ENCODE results near the gene SRSF2.
"Not testable (repeated sequence)": the region's sequence is repeated elsewhere in the genome, so short reads cannot be mapped to it uniquely, and the experiment has no call there.

SRSF2 gene

GRCh38 chr17:76720211-76720610 is 16.9 kb downstream of the SRSF2 start:
- no peak for DNase-seq

GRCh38 chr17:76718516-76718915 is 18.6 kb downstream of the SRSF2 start:
- no peak for DNase-seq

DNA sequence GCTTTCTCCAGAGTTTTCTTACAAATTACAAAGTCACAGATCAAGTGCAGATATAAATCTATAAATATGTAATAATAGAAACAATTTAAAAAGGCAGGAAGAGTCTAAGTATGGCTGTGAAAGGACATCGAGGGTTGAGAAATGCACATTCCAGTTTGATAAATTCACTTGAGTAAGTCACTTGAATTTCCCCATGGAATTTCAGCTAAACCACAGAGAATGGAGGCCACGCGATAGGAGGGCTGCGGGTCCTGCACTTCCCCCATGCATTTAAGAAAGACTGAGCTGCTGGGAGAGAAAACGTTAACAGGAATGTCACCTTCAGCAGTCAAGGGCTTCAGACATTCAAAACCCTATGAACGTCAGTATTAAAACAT is 20.3 kb downstream of the SRSF2 start:
- no peak for DNase-seq

DNA sequence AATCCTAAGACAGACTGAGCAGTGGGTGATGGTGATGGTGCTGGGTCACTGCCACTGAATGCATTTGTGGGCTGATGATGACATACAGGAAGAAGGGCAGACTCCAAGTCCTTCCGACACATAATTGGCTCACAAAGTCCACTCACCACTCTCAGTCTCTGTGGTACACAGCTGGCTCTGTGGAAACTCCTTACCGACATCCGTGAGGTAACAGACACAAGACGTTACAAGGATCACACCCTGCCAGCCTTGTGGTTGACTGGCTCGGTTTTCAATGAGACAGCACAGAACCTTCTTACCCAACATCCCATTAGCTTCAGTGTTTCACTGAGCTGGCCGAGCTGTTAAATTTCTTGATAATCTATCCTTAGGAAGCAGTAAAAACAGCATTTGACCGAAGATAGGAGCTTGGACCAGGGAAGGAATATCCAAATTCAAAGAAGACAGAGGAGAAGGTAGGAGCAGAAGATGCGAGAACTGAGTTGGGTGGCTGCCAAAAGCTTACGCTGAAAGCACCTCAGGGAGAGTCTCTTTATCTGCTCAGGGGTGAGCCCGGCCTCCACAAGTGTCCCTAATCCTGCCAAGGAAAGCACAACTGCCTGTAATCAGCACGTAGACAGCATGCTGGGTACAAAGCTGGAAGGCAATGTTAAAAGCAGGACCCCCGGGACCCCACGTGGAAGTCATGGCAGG is 20.8 kb downstream of the SRSF2 start:
- no peak for DNase-seq

GRCh38 chr17:76715496-76715830 is 21.7 kb downstream of the SRSF2 start:
- no peak for DNase-seq

GRCh38 chr17:76714822-76715495 is 22.2 kb downstream of the SRSF2 start:
- peak; percentile 88 for DNase-seq

- DNase-seq, result no peak
Measured at GRCh38 chr17:76714336-76714735, 22.8 kb downstream of the SRSF2 start.

GRCh38 chr17:76713765-76714164 is 23.4 kb downstream of the SRSF2 start:
- DNase-seq, result no peak

DNA sequence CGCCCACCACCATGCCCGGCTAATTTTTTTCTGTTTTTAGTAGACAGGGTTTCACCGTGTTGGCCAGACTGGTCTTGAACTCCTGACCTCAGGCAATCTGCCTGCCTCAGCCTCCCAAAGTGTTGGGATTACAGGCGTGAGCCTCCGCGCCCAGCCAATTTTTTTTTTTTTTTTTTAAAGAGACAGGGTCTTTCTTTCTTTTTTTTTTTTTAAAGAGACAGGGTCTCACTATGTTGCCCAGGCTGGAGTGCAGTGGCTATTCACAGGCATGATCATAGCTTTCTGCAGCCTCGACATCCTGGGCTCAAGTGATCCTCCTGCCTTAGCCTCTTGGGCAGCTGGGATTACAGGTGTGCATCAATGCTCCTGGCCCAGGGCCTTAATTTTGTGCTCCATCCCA is 24.8 kb downstream of the SRSF2 start:
- DNase-seq, result not testable (repeated sequence)

DNA sequence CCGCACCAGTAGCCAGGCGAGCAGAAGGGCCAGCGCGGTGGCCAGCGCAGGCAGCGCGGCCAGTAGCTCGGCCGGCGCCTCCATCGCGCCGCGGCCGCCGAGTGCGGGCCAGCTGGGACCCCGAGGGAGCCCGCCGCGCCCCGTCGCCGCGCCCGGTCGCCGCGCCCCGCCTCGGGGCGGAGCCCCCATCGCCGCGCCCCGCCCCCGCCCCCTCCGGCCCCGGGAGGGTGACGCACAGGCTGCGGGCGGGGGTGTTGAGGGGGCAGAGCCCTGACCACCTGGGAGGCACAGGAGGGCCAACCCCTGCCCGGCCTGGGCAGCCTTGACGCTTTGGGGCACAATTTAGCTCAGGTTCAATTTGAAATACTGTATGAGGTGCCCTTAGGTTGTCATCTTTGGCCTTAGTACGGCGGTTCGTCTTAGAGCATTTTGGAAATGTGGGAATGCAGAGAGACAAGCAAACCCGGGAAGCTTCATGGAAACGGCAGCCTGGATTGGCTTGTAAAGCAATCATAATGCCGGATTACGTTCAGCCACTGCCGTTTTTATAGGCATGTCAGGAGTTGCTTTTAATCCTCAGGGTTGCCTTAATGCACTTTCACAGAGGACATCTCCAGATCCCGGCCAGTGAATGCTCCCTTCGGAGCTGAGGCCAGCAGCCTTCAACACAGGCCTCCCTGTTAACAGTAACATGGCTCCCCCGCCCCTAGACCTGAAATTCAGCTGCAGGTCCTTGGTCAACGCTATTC is 26.1 kb downstream of the SRSF2 start, which contains the start of gene MXRA7:
Gene MXRA7 (minus strand): TSS at position 103 of the 749 bp plus-strand sequence. CDS start 19 bp downstream, at position 84.
- peak; percentile 71 for DNase-seq

DNA sequence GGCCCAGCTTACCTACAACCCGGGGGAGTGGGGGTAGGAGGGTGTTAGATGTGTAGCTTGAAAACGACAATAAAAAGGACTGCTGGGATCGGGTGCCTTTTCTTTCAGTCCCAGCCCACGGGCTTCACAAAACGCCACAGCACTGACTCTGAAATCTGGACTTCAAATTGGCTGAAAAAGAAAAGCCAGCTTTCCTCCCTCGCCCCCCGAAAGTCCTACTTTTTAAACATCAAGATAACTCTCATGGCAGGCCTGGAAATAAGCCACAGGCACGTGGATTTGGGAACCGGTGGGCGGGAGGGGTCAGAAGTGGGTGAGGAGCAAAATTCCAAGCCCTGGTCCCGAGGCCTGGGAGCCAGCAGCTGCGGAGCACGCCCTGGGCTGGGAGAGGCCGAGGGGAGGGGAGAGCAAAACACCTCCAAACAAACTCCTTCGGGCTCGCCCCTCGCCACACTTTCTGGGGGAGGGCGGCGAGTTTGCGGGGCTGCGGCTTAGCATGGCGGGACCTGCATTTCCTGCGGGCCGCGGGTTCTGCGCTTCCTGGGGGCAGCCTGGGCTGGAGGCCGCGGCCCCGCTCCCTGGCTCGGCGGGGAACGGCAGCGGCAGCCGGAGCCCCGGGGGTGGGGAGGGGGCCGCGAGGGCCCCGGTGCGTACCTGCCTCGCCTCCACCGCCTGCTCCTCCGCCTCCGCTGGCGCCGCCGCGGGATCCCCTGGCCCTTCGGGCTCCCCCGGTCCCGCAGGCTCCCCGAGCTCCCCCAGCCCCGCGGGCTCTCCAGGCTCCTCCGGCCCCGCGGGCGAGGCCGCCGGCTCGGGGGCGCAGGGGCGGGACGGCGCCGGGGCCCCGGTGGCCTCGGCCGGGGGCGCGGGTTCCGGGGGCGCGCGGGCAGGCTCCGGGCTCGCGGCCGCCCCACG is 26.9 kb downstream of the SRSF2 start:
- peak; percentile 26 for DNase-seq

GRCh38 chr17:76709077-76709950 is 27.8 kb downstream of the SRSF2 start:
- DNase-seq, result no peak

DNA sequence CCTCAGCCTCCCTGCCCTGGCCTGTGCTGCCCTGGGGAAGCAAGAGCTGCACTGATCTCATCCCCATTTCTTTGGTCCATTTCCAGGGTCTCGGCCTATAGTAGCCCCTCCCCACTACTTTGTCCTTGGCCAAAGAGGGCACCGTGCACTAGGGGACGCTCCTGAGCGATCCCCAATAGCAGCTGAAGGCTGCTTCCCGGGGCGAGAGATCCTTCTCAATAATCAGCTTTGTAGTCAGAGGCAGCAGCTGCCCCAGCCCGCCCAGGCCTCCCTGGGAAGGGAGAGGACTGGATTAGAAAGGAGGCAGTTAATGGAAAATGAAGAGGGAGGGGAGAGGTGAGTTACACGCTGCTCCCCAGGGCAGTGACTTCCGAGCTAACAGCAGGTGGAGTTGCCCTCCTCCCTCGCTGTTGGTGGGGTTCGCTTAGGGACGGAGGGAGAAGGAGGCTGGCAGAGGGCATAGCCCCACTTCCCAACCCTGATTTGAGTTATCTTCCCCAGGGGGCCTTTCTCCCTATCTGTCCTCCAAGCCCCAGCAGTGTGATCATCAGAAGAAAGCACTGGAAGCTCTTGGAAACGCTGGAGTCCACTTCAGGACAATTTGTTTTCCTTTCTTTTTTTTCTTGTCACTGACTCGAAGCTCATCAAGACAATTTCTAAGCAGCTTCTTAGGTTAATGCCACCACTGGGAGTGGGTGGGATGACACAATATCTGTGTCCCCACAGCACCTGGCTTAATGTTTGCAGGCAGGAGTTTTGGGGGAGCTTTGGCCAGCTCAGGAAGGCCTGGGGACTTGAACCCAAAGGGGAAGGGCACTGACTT is 28.9 kb downstream of the SRSF2 start:
- no peak for DNase-seq

- no peak for DNase-seq
Measured at GRCh38 chr17:76706817-76707216, 30.3 kb downstream of the SRSF2 start.

GRCh38 chr17:76704805-76705204 is 32.3 kb downstream of the SRSF2 start:
- no peak for DNase-seq

- DNase-seq, result no peak
Measured at GRCh38 chr17:76702941-76703637, 34.0 kb downstream of the SRSF2 start.

- DNase-seq, result no peak
Measured at GRCh38 chr17:76702076-76702475, 35.1 kb downstream of the SRSF2 start.

DNA sequence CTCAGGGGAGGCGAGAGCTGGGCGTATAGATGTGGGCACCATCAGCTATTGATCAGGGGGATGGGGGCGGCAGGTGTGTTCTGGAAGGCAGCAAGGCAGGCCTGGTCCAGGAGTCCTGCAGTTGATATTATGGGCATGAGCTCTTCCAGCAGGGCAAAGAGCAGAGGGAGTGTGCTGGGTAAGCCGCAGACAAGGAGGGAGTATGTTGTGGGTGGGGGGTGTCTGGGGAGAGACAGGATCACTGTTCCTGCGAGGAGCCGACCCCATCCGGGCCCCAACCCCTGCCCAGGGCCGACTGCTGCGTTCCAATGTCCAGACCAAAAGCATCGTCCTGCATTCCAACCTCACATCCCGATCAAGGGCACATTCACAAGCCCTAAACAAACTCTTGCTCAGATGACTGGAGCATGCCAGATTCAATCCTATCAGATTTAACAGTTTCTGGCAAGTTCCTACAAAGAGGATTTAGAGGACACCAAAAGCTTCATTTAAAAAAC is 35.6 kb downstream of the SRSF2 start:
- no peak for DNase-seq

DNA sequence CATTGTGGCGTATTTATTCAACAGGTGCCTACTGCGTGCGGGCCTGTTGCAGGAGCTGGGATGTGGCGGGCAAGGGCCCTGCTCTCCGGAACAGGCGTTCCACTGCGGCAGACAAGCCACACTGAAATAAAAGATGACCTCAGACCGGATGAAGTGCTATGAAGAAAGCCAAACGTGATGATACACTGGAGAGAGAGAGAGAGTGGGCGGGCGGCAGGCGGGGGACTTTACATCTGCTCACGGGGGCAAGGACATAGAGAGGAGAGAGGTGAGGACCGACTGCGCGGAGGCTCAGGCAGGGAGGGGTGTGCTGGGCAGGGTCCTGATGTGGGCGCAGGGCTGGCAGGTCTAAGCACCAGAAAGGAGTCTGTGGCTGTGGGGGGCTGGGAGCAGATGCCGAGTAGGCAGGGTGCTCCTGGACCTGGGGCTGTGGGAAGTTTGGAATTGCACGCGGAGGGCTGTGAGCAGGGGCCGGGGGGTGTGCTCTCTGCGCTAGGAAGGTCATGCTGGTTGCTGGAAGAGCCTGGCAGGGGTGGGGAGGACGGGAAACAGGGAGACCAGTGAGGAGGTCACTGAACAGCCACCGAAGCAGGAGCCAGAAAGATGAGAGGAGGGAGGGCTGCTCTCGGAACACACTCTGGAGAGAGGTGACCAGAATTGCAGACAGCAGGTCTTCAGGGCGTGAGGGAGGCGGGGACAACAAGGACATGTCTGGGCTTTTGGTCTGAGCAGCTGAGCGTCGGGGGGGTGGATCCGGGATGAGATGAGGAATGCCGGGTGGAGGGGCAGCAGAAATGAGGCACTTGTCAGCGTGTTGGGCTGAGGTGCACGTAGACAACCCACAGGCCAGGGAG is 36.3 kb downstream of the SRSF2 start:
- no peak for DNase-seq
